Astrocyte of the spinal cord (primary cell): ENCODE results near the gene DAB1.

Experiments used
- DNase-seq: peaks from one replicate; pipeline ENCODE4 v3.0.0; 2011; ENCODE audit warnings: low read depth, low spot score
- H3K4me3 ChIP-seq: 2 replicates; pipeline ENCODE4 v1.5.1; 2011; ENCODE audit warnings: low read depth, mild to moderate bottlenecking, low read length, moderate library complexity
- in situ Hi-C: cut with HindIII; loops from 2 replicates; pipeline ENCODE4 v1.10.0; 2017; ENCODE audit warnings: low sequenced_read_pairs
- TF ChIP-seq, protein P1 (sequence below): IDR thresholded peaks from 2 replicates; pipeline ENCODE4 v1.5.1; 2012; ENCODE audit warnings: low read depth, mild to moderate bottlenecking, low read length, inconsistent platforms

Gene DAB1

DNA sequence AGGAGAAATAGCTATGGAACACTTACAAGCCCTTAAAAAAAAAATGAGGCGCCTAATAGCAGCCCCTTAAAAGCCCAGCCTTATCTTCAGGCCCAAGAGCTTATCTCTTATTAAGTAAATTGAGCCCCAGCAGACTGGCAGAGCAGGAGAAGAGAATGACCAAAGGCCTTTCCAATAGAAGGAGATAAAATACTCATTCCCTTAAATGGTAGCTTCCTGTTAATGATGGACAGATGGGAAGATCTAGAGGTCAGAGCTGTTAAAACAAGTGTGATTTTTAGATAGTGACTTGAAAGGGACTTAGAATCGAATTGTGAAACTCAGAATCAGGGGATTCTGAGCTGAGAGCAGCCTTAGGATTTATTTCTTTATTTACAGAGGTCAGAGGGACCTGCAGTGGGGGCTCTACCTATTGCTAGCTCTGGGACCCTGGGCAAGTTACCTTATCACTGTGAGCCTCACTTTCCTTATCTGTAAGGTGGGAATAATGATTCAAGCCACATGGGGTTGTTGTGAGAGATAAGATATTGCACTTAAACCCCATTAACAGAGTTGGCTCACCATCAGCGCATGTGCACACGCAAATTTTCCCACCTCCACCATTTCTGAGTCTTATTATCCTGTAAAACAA, 356.8 kb downstream of the DAB1 start:
- in situ Hi-C loops, result no loop called here
- no peak for DNase-seq
- no peak overlapping the region for H3K4me3 ChIP-seq
- TF ChIP-seq, protein P1, sequence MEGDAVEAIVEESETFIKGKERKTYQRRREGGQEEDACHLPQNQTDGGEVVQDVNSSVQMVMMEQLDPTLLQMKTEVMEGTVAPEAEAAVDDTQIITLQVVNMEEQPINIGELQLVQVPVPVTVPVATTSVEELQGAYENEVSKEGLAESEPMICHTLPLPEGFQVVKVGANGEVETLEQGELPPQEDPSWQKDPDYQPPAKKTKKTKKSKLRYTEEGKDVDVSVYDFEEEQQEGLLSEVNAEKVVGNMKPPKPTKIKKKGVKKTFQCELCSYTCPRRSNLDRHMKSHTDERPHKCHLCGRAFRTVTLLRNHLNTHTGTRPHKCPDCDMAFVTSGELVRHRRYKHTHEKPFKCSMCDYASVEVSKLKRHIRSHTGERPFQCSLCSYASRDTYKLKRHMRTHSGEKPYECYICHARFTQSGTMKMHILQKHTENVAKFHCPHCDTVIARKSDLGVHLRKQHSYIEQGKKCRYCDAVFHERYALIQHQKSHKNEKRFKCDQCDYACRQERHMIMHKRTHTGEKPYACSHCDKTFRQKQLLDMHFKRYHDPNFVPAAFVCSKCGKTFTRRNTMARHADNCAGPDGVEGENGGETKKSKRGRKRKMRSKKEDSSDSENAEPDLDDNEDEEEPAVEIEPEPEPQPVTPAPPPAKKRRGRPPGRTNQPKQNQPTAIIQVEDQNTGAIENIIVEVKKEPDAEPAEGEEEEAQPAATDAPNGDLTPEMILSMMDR, result no peak

DNA sequence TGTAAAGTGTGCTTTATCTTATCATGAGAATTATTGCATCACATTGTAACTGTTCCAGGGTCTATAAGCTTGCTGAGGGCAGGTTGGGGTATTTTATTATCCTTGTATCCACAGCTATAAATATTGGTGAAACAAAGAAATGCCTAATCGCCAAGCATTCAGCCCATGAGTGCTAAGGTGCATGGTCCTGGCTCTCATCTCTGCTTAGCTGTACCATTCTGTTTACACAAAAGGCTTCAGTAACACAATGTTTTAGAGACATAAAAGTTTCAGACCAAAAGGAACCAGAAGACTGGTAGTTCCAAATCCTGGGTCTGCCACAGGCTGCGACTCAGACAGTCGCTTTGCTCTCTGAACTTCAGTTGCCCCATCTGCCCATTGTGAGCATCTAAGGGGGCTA, 358.4 kb downstream of the DAB1 start:
- DNase-seq, result no peak
- TF ChIP-seq, protein P1, result no peak
- in situ Hi-C loops, result no loop called here
- no peak overlapping the region for H3K4me3 ChIP-seq

DNA sequence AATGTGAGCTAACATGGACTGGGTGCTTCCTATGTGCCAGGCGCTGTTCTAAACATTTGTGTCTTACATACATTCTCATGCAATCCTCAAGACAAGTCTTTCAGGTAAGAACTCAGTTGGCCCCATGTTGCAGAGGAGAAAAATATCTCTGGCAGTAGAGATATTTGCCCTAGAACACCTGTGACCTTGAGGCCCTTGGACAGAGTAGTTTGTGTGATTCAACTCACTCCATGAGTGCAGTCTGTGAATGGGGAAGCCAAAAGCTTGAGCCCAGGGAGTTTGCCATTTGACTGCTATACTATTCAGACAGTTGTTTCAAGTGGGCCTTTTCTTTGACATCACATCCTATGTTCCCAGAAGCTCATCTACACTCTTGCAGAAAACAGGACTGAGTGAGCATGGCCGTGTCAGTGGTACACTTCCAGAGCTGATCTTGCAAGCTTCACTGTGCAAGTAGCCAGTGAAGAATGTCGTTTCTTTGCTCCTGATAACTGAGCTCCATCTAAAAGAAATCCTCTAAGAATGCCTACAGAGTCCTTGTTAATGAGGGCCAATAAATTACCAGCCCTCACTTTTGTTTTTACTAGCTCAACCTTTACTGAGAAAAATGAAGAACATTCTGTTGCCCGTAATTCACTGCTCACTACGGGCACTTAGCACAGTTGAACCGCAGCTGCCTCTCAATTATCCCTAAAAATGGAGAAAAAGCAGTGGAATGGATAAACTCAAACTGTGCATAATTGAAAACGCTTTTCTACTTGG, 359.3 kb downstream of the DAB1 start:
- TF ChIP-seq, protein P1, result no peak
- no peak overlapping the region for H3K4me3 ChIP-seq
- in situ Hi-C loops, result no loop called here
- no peak for DNase-seq

DNA sequence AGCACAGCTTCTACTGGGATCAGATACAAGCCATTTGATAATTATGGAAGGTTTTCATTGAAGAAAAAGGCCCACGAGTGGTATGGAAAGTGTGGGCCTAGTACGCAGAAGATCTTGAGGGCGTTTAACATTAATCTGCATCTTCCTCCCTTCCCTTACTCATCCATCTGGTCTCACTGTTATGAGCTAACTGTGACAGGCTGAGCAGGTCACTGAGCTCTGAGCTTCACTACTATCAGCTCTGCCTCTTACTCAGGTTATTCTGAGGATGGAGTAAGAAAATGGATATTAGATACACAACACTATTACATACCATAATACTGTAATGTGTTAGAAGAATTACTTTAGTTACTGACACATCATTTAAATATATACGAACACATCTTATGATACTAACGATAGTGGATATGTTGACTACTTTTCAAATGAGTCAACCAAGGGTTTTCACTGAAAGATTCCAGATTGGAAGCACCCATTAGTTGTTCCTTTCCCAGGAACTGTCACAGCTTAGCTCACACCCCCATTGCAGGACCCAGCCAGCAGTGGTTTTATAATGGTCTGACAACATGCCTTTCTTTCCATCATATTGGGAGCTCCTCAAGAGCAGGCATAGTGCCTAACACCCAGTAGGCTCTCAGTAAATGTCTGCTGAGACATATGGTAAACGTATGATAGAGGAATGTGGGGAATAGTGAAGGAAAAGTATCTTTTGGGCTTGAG, 360.3 kb downstream of the DAB1 start:
- in situ Hi-C loops, result no loop called here
- TF ChIP-seq, protein P1, result no peak
- no peak overlapping the region for H3K4me3 ChIP-seq
- DNase-seq, result no peak

DNA sequence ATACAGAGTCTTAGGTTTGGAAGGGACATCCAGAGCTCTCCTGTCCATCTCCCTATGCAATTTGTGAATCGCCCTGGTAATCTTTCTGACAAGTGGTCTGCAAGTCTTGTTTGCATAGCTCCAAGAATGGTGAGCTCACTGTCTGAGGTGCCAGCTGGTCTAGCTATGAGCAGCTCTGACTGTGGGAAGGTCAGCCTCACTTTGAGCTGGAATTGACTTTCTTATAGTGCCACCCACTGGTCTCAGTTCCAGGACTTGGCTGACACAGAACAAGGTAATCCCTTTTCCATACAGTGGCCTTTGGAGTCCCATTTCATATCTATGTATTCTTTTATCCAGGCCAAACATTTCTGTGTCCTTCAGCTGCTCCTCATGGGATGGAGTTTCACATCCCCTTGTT, 362.5 kb downstream of the DAB1 start:
- DNase-seq, result no peak
- TF ChIP-seq, protein P1, result no peak
- in situ Hi-C loops, result no loop called here
- H3K4me3 ChIP-seq, result no peak overlapping the region

DNA sequence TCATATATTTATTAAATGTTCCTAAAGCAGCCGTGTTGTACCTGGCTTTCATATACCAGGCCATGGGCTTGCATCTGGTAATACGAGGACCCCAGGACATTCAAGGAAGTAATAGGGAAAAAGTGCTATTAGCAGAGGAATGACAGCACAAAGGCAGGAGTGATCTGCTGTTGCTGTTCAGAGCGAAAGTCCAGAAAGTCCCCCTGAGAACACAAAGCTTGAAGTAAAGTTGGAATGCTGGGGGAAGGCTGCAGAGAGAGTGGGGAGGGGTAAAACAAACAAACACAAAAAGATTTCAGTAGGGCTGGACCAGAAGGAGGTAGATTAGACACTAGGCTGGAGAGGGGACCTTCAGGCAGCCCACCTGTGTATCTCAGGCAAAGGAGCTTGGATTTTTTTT, 363.4 kb downstream of the DAB1 start:
- in situ Hi-C loops, result no loop called here
- TF ChIP-seq, protein P1, result no peak
- no peak for DNase-seq
- H3K4me3 ChIP-seq, result no peak overlapping the region
